ENCODE results near the gene LRG1. TPM values are rescaled to one million over a fixed set of nuclear protein-coding genes. Genes with fewer than 3 reads are reported as not detected.

Gene LRG1
- total RNA-seq, 1 donor from 2014 or later = 3.3 TPM

- intact Hi-C loops (cut with DNase I) = no loop called here
- H3K4me1 ChIP-seq = no peaks in the 10 kb centered on the region
- H3K27ac ChIP-seq = no peak overlapping the region
- no peaks in the 10 kb centered on the region for H3K9me3 ChIP-seq
- peaks cover 72 to 92% of the 10 kb centered on the region in 2 donors for H3K36me3 ChIP-seq
- TF ChIP-seq CTCF (IDR thresholded peaks at IDR 0.05) = no peak
- DNase-seq (ENCODE audit: low spot score in 2 of 2) = no peak
- no peak overlapping the region for H3K4me3 ChIP-seq
- no peaks in the 10 kb centered on the region for H3K27me3 ChIP-seq
These were observed 46.5 kb downstream of the LRG1 start for GRCh38 chr19:4493104-4493928.

GRCh38 chr19:4492337-4493103, 47.3 kb downstream of the LRG1 start:
- TF ChIP-seq CTCF (IDR thresholded peaks at IDR 0.05) = no peak
- H3K9me3 ChIP-seq = no peaks in the 10 kb centered on the region
- DNase-seq (ENCODE audit: low spot score in 2 of 2) = no peak
- H3K27me3 ChIP-seq = no peaks in the 10 kb centered on the region
- peaks cover 69 to 88% of the 10 kb centered on the region in 2 donors for H3K36me3 ChIP-seq
- H3K4me3 ChIP-seq = no peak overlapping the region
- H3K27ac ChIP-seq = no peak overlapping the region
- no peaks in the 10 kb centered on the region for H3K4me1 ChIP-seq
- intact Hi-C loops (cut with DNase I) = no loop called here

GRCh38 chr19:4491446-4491845, 48.4 kb downstream of the LRG1 start:
- H3K4me1 ChIP-seq = no peaks in the 10 kb centered on the region
- peaks cover 59 to 86% of the 10 kb centered on the region in 2 donors for H3K36me3 ChIP-seq

GRCh38 chr19:4488496-4488895, 51.3 kb downstream of the LRG1 start:
- DNase-seq (ENCODE audit: low spot score in 2 of 2) = no peak
- Histone ChIP-seq H3K9me3 (no peaks in the 10 kb centered on the region), H3K36me3 (peaks cover 36 to 59% of the 10 kb centered on the region in 2 donors), H3K4me3 (no peak overlapping the region), H3K27ac (no peak overlapping the region), H3K4me1 (no peaks in the 10 kb centered on the region), H3K27me3 (no peaks in the 10 kb centered on the region)
- intact Hi-C loops (cut with DNase I) = no loop called here
- TF ChIP-seq CTCF (IDR thresholded peaks at IDR 0.05) = no peak

More at GRCh38 chr19:4491446-4491845, 48.4 kb downstream of the LRG1 start:
- H3K27ac ChIP-seq = no peak overlapping the region
- DNase-seq (ENCODE audit: low spot score in 2 of 2) = no peak
- TF ChIP-seq CTCF (IDR thresholded peaks at IDR 0.05) = no peak
- intact Hi-C loops (cut with DNase I) = no loop called here
- no peak overlapping the region for H3K4me3 ChIP-seq
- H3K27me3 ChIP-seq = no peaks in the 10 kb centered on the region
- H3K9me3 ChIP-seq = no peaks in the 10 kb centered on the region

- Histone ChIP-seq H3K36me3 (peaks cover 34 to 57% of the 10 kb centered on the region in 2 donors), H3K4me1 (no peaks in the 10 kb centered on the region), H3K9me3 (no peaks in the 10 kb centered on the region), H3K27ac (no peak overlapping the region), H3K27me3 (no peaks in the 10 kb centered on the region), H3K4me3 (no peak overlapping the region)
- intact Hi-C loops (cut with DNase I) = no loop called here
- no peak for TF ChIP-seq CTCF (IDR thresholded peaks at IDR 0.05)
- DNase-seq (ENCODE audit: low spot score in 2 of 2) = no peak
These were observed 52.3 kb downstream of the LRG1 start for GRCh38 chr19:4487572-4487971.

Other genes starting within 250 kb of the LRG1 start
- not detected for gene TMIGD2, start 237.6 kb downstream of the LRG1 start, total RNA-seq
- gene FSD1, start 235.4 kb downstream of the LRG1 start, total RNA-seq = not detected
- 6.6 TPM for gene STAP2, start 201.2 kb downstream of the LRG1 start, total RNA-seq
- 21.9 TPM for gene MPND, start 196.5 kb downstream of the LRG1 start, total RNA-seq
- gene SH3GL1, start 139.5 kb downstream of the LRG1 start, total RNA-seq = 61.4 TPM
- 0.85 TPM for gene CHAF1A, start 137.4 kb downstream of the LRG1 start, total RNA-seq
- 560 TPM for gene UBXN6, start 82.2 kb downstream of the LRG1 start, total RNA-seq
- gene HDGFL2, start 67.7 kb downstream of the LRG1 start, total RNA-seq = 15.4 TPM
- 15.1 TPM for gene PLIN4, start 21.6 kb downstream of the LRG1 start, total RNA-seq
- 17.1 TPM for gene PLIN5, start 4.8 kb downstream of the LRG1 start, total RNA-seq
- gene SEMA6B, start 19.6 kb upstream of the LRG1 start, total RNA-seq = 80.6 TPM
- gene TNFAIP8L1, start 99.5 kb upstream of the LRG1 start, total RNA-seq = 0.64 TPM
- 49.0 TPM for gene MYDGF, start 130.3 kb upstream of the LRG1 start, total RNA-seq
- 72.2 TPM for gene DPP9, start 183.8 kb upstream of the LRG1 start, total RNA-seq

All from ascending aorta (tissue), 2 donors.